ENCODE measurements around the gene PPP4C. TPM values are rescaled to one million over a fixed set of nuclear protein-coding genes. Genes with fewer than 3 reads are reported as not detected.

The PPP4C gene
- total RNA-seq (100 to 1,000 TPM in 2 of 5 experiments, 10 to 100 TPM in 3; 68.4 to 143 (median 86.0) TPM), polyA plus RNA-seq (100 to 1,000 TPM; 176 TPM), total RNA-seq (40.4 reads per million, percentile 66 among the genes with 10 or more reads in this experiment)

- POLR2A ChIA-PET: interaction anchor here (0.5 to 10.7 kb wide), 13 partner anchors 10 to 475 kb away, joined by 3 to 177 read pairs (median 4); partner anchors contain the start of genes ALDOA, CORO1A, DCTPP1 and TAOK2
- peak within 1 kb of the TSS; percentile 92 to 98 (median 96) for H3K27ac Mint-ChIP-seq
- H3K27me3 ChIP-seq (ENCODE audit: control insufficient read depth in 2 of 2, insufficient read depth in 2 of 2, low read length in 2 of 2): no peaks in the 10 kb centered on the region
- CTCF ChIA-PET: interaction anchor here (0.7 to 3.8 kb wide), 3 partner anchors 12 to 388 kb away, joined by 3 to 18 read pairs (median 4); partner anchors contain the start of gene TBX6
- peaks cover 0 to 30% (median 4%) of the 10 kb centered on the region in 5 donors for H3K36me3 Mint-ChIP-seq
- peaks cover 0 to 2% (median 0%) of the 10 kb centered on the region in 5 donors for H3K27me3 Mint-ChIP-seq
- peak within 1 kb of the TSS; percentile 75 for H3K4me3 ChIP-seq (ENCODE audit: low read length)
- peaks cover 0 to 60% (median 4%) of the 10 kb centered on the region in 3 experiments for H3K36me3 ChIP-seq (ENCODE audit: control insufficient read depth in 2 of 3, insufficient read depth in 3 of 3, low read length in 3 of 3)
- intact Hi-C loops (cut with micrococcal nuclease): loop anchor here (1.0 kb wide), 4 partner anchors 10 to 21 kb away; partner anchors contain the start of genes ALDOA (in 2 of the 2) and YPEL3 (in 1 of the 2)
- no peaks in the 10 kb centered on the region for H3K9me3 Mint-ChIP-seq
- peaks cover 20 to 21% of the 10 kb centered on the region in 2 donors for H3K4me1 ChIP-seq (ENCODE audit: control insufficient read depth in 2 of 2, insufficient read depth in 2 of 2, low read length in 2 of 2)
- DNase-seq (peak; percentile 82 to 92 (median 89)), ATAC-seq (peak; percentile 94)
- H3K9me3 ChIP-seq (ENCODE audit: control insufficient read depth in 2 of 3, low read length in 3 of 3): no peaks in the 10 kb centered on the region
- peak within 1 kb of the TSS; percentile 85 for H3K27ac ChIP-seq (ENCODE audit: low read depth, low read length)
- peaks cover 23 to 59% (median 41%) of the 10 kb centered on the region in 7 donors for H3K4me1 Mint-ChIP-seq
- H3K4me3 Mint-ChIP-seq: peak within 1 kb of the TSS; percentile 90 to 99 (median 95)
Observed at GRCh38 chr16:30075503-30076275, at the start of gene PPP4C. Gene PPP4C, plus strand, starts transcription at chr16:30075994. Its CDS starts 384 bp downstream, at chr16:30076378.

- DNase-seq (no peak), ATAC-seq (no peak)
- peaks cover 4 to 10% of the 10 kb centered on the region in 2 donors for H3K27me3 ChIP-seq (ENCODE audit: control insufficient read depth in 2 of 2, insufficient read depth in 2 of 2, low read length in 2 of 2)
- Mint-ChIP-seq H3K36me3 (no peaks in the 10 kb centered on the region), H3K27me3 (peaks cover 31 to 46% (median 32%) of the 10 kb centered on the region in 5 donors), H3K27ac (no peak overlapping the region), H3K4me3 (no peak overlapping the region), H3K4me1 (peaks cover 0 to 11% (median 6%) of the 10 kb centered on the region in 7 donors), H3K9me3 (no peaks in the 10 kb centered on the region)
- POLR2A ChIA-PET: no interaction called here
- no peaks in the 10 kb centered on the region for H3K36me3 ChIP-seq (ENCODE audit: control insufficient read depth in 2 of 3, insufficient read depth in 3 of 3, low read length in 3 of 3)
- H3K4me3 ChIP-seq (ENCODE audit: low read length): no peak overlapping the region
- H3K9me3 ChIP-seq (ENCODE audit: control insufficient read depth in 2 of 3, low read length in 3 of 3): no peaks in the 10 kb centered on the region
- intact Hi-C loops (cut with micrococcal nuclease): no loop called here
- H3K4me1 ChIP-seq (ENCODE audit: control insufficient read depth in 2 of 2, insufficient read depth in 2 of 2, low read length in 2 of 2): peaks cover 3 to 4% of the 10 kb centered on the region in 2 donors
- CTCF ChIA-PET: interaction anchor here (0.6 kb wide), 1 partner anchor 785 kb away, joined by 3 read pairs; no protein-coding TSS in a partner anchor
- H3K27ac ChIP-seq (ENCODE audit: low read depth, low read length): no peak overlapping the region
Observed at GRCh38 chr16:30026449-30026848, 49.3 kb upstream of the PPP4C start.

- H3K27me3 ChIP-seq (ENCODE audit: control insufficient read depth in 2 of 2, insufficient read depth in 2 of 2, low read length in 2 of 2): peaks cover 11 to 13% of the 10 kb centered on the region in 2 donors
- H3K4me1 Mint-ChIP-seq: peaks cover 4 to 15% (median 9%) of the 10 kb centered on the region in 7 donors
- H3K36me3 Mint-ChIP-seq: no peaks in the 10 kb centered on the region
- H3K9me3 ChIP-seq (ENCODE audit: control insufficient read depth in 2 of 3, low read length in 3 of 3): no peaks in the 10 kb centered on the region
- CTCF ChIA-PET: no interaction called here
- H3K4me3 ChIP-seq (ENCODE audit: low read length): no peak overlapping the region
- H3K27me3 Mint-ChIP-seq: peaks cover 38 to 54% (median 43%) of the 10 kb centered on the region in 5 donors
- H3K36me3 ChIP-seq (ENCODE audit: control insufficient read depth in 2 of 3, insufficient read depth in 3 of 3, low read length in 3 of 3): no peaks in the 10 kb centered on the region
- POLR2A ChIA-PET: no interaction called here
- H3K4me3 Mint-ChIP-seq: no peak overlapping the region
- no peak overlapping the region for H3K27ac ChIP-seq (ENCODE audit: low read depth, low read length)
- no peak overlapping the region for H3K27ac Mint-ChIP-seq
- H3K9me3 Mint-ChIP-seq: peaks cover 0 to 3% (median 0%) of the 10 kb centered on the region in 11 donors
- DNase-seq (no peak), ATAC-seq (no peak)
- intact Hi-C loops (cut with micrococcal nuclease): no loop called here
- no peaks in the 10 kb centered on the region for H3K4me1 ChIP-seq (ENCODE audit: control insufficient read depth in 2 of 2, insufficient read depth in 2 of 2, low read length in 2 of 2)
Observed at GRCh38 chr16:30027588-30028437, 48.0 kb upstream of the PPP4C start.

GRCh38 chr16:30028438-30029076, 47.2 kb upstream of the PPP4C start:
- Mint-ChIP-seq H3K27ac (no peak overlapping the region), H3K4me1 (peaks cover 4 to 15% (median 9%) of the 10 kb centered on the region in 7 donors), H3K4me3 (no peak overlapping the region), H3K36me3 (no peaks in the 10 kb centered on the region), H3K9me3 (peaks cover 0 to 3% (median 0%) of the 10 kb centered on the region in 11 donors), H3K27me3 (peaks cover 38 to 55% (median 43%) of the 10 kb centered on the region in 5 donors)
- ChIA-PET POLR2A (no interaction called here), CTCF (interaction anchor here (0.5 kb wide), 1 partner anchor 306 kb away, joined by 4 read pairs; no protein-coding TSS in a partner anchor)
- ATAC-seq (no peak), DNase-seq (no peak)
- intact Hi-C loops (cut with micrococcal nuclease): no loop called here
- Histone ChIP-seq H3K4me1 (ENCODE audit: control insufficient read depth in 2 of 2, insufficient read depth in 2 of 2, low read length in 2 of 2) (no peaks in the 10 kb centered on the region), H3K4me3 (ENCODE audit: low read length) (no peak overlapping the region), H3K9me3 (ENCODE audit: control insufficient read depth in 2 of 3, low read length in 3 of 3) (no peaks in the 10 kb centered on the region), H3K27ac (ENCODE audit: low read depth, low read length) (no peak overlapping the region), H3K36me3 (ENCODE audit: control insufficient read depth in 2 of 3, insufficient read depth in 3 of 3, low read length in 3 of 3) (no peaks in the 10 kb centered on the region), H3K27me3 (ENCODE audit: control insufficient read depth in 2 of 2, insufficient read depth in 2 of 2, low read length in 2 of 2) (peaks cover 11 to 13% of the 10 kb centered on the region in 2 donors)

- peaks cover 0 to 3% (median 0%) of the 10 kb centered on the region in 11 donors for H3K9me3 Mint-ChIP-seq
- H3K4me3 Mint-ChIP-seq: peak overlapping the region in 6 of 10 donors; percentile 30 to 75 (median 57)
- POLR2A ChIA-PET: interaction anchor here (0.7 to 0.8 kb wide), 2 partner anchors 36 to 538 kb away, joined by 3 read pairs; partner anchors contain the start of gene ALDOA
- Histone ChIP-seq H3K4me3 (ENCODE audit: low read length) (no peak overlapping the region), H3K9me3 (ENCODE audit: control insufficient read depth in 2 of 3, low read length in 3 of 3) (no peaks in the 10 kb centered on the region), H3K27ac (ENCODE audit: low read depth, low read length) (no peak overlapping the region), H3K36me3 (ENCODE audit: control insufficient read depth in 2 of 3, insufficient read depth in 3 of 3, low read length in 3 of 3) (no peaks in the 10 kb centered on the region), H3K4me1 (ENCODE audit: control insufficient read depth in 2 of 2, insufficient read depth in 2 of 2, low read length in 2 of 2) (no peaks in the 10 kb centered on the region), H3K27me3 (ENCODE audit: control insufficient read depth in 2 of 2, insufficient read depth in 2 of 2, low read length in 2 of 2) (peaks cover 11 to 13% of the 10 kb centered on the region in 2 donors)
- peak overlapping the region in 1 of 9 donors; percentile 52 for H3K27ac Mint-ChIP-seq
- no peaks in the 10 kb centered on the region for H3K36me3 Mint-ChIP-seq
- H3K4me1 Mint-ChIP-seq: peaks cover 4 to 15% (median 9%) of the 10 kb centered on the region in 7 donors
- DNase-seq: no peak
- peaks cover 38 to 61% (median 43%) of the 10 kb centered on the region in 5 donors for H3K27me3 Mint-ChIP-seq
- CTCF ChIA-PET: interaction anchor here (0.6 to 0.7 kb wide), 2 partner anchors 210 to 331 kb away, joined by 3 read pairs; no protein-coding TSS in a partner anchor
- intact Hi-C loops (cut with micrococcal nuclease): loop anchor here in 1 of 2 donors (10.0 kb wide), 1 partner anchor 105 kb away; the partner anchor contains the start of gene KCTD13
- ATAC-seq: no peak
Observed at GRCh38 chr16:30030011-30030685, 45.6 kb upstream of the PPP4C start.
